Right lobe of liver (tissue), 6 donors: ENCODE results near the gene NAALADL2. TPM values are rescaled to one million over a fixed set of nuclear protein-coding genes. Genes with fewer than 3 reads are reported as not detected.
A peak's percentile ranks its signal among the peaks of the same experiment; 100 is the strongest.

ENCODE experiments used
- ATAC-seq, 4 donors: fragments of 200-7000 bp; cut with Tn5 transposase; one replicate each; pipeline ENCODE4 v1.9.1; 2020; ENCODE audit warnings: mild to moderate bottlenecking in 4 of 4, moderate library complexity in 4 of 4
- DNase-seq, 3 donors: peaks; one replicate each; pipeline ENCODE4 v3.0.0-alpha.2; 2020
- H3K27ac ChIP-seq, 3 donors: fragments of 200-600 bp; one replicate each; pipeline ENCODE4 v1.8.0; 2022
- H3K27me3 ChIP-seq, 2 donors: fragments of 200-600 bp; one replicate each; pipeline ENCODE4 v1.8.0; 2022
- H3K36me3 ChIP-seq, 4 donors: fragments of 200-600 bp; sonication (generic) in 1 of 4; one replicate each; pipeline versions ENCODE4 v1.5.1 to v1.8.0; 2017 to 2022; ENCODE audit warnings: control low read depth in 1 of 4
- H3K4me1 ChIP-seq, 4 donors: fragments of 200-600 bp; sonication (generic) in 1 of 4; one replicate each; pipeline versions ENCODE4 v1.5.1 to v1.8.0; 2017 to 2022; ENCODE audit warnings: control low read depth in 1 of 4
- H3K4me3 ChIP-seq, 3 donors: fragments of 200-600 bp; one replicate each; pipeline ENCODE4 v1.8.0; 2022
- H3K9me3 ChIP-seq, 4 donors: fragments of 200-600 bp; sonication (generic) in 1 of 4; one replicate each; pipeline versions ENCODE4 v1.5.1 to v1.8.0; 2017 to 2022; ENCODE audit warnings: control low read depth in 1 of 4
- CTCF ChIP-seq, 4 donors: fragments of 200-600 bp in 3 of 4; fragments of 450-650 bp in 1 of 4; IDR thresholded peaks; one replicate each; pipeline versions ENCODE4 v1.5.1 to v1.8.0; 2016 to 2022; ENCODE audit warnings: antibody characterized with exemption in 4 of 4, mild to moderate bottlenecking in 2 of 4
- POLR2A ChIP-seq: fragments of 450-650 bp; IDR thresholded peaks from one replicate; pipeline ENCODE4 v1.6.1; 2017; ENCODE audit warnings: antibody characterized with exemption, mild to moderate bottlenecking
- WGBS: methylation state at CpG from one replicate; pipeline ENCODE4 v1.1.6; 2018; ENCODE audit warnings: low coverage, low lambda C conversion rate; ENCODE audit not compliant: insufficient coverage; ENCODE audit errors: missing lambda C conversion rate; 5-methylcytosine and 5-hydroxymethylcytosine counted together
- intact Hi-C, 2 donors: fragments of 100-400 bp; cut with DNase I; formaldehyde crosslinking; loops; one replicate each; pipeline versions ENCODE4 v1.11.2 to v1.14.1; 2022
- total RNA-seq, 6 experiments: library from RNA; depleted of rRNA in 2 of 6; stranded (reverse); fragments of >200 nt in 2 of 6; fragmentation: NEBNext Ultra II Directional in 3 of 6; extraction: Animal tissue kit (Norgen Biotek cat#: 25700) in 3 of 6; gene quantifications; one replicate each; pipeline versions ENCODE4 v1.1.0 to v1.2.4, GENCODE V29; 2016 to 2023
- donor health status: DM: no; HTN: yes; CAD: no.
- donor health status: DM: no; HTN: no; CAD: no.
- donor health status: DM: no; HTN: no; CAD: no.
- donor health status: DM: no; HTN: yes; CAD: no.
- donor health status: DM: no; HTN: yes; CAD: no.

The NAALADL2 gene
- total RNA-seq, 6 experiments from 2014 or later = 0.86 to 4.9 (median 3.2) TPM

GRCh38 chr3:175668300-175668699 lies 809.2 kb downstream of the NAALADL2 start:
- H3K36me3 ChIP-seq = no peaks in the 10 kb centered on the region
- no peaks in the 10 kb centered on the region for H3K9me3 ChIP-seq
- ATAC-seq = no peak
- no peak overlapping the region for H3K27ac ChIP-seq
- no peaks in the 10 kb centered on the region for H3K27me3 ChIP-seq
- intact Hi-C loops = no loop called here
- DNase-seq = no peak
- no peak overlapping the region for H3K4me3 ChIP-seq
- no peaks in the 10 kb centered on the region for H3K4me1 ChIP-seq
- no peak for TF ChIP-seq POLR2A
- TF ChIP-seq CTCF (IDR thresholded peaks at IDR 0.05) = no peak
- WGBS = 50% methylated on average over 1 of the region's 1 CpG

- DNase-seq (no peak), ATAC-seq (no peak)
- TF ChIP-seq CTCF (IDR thresholded peaks at IDR 0.05) (no peak), POLR2A (no peak)
- intact Hi-C loops = no loop called here
- Histone ChIP-seq H3K4me3 (no peak overlapping the region), H3K4me1 (no peaks in the 10 kb centered on the region), H3K9me3 (no peaks in the 10 kb centered on the region), H3K27ac (no peak overlapping the region), H3K36me3 (no peaks in the 10 kb centered on the region), H3K27me3 (no peaks in the 10 kb centered on the region)
- WGBS = 82% methylated on average over 3 of the region's 3 CpGs
These were observed 811.4 kb downstream of the NAALADL2 start for GRCh38 chr3:175670557-175670956.

- no peaks in the 10 kb centered on the region for H3K9me3 ChIP-seq
- ATAC-seq (peak; percentile 82 to 91 (median 87)), DNase-seq (no peak)
- intact Hi-C loops = no loop called here
- WGBS = 23% methylated on average over 6 of the region's 6 CpGs
- no peaks in the 10 kb centered on the region for H3K36me3 ChIP-seq
- no peaks in the 10 kb centered on the region for H3K27me3 ChIP-seq
- TF ChIP-seq CTCF (IDR thresholded peaks at IDR 0.05) = no peak
- no peak for TF ChIP-seq POLR2A
- H3K4me1 ChIP-seq = no peaks in the 10 kb centered on the region
- peak overlapping the region; percentile 32 to 46 (median 34) for H3K4me3 ChIP-seq
- H3K27ac ChIP-seq = peak overlapping the region in 2 of 3 donors; percentile 24 to 54
These were observed 813.1 kb downstream of the NAALADL2 start for GRCh38 chr3:175672119-175672689.

- intact Hi-C loops = no loop called here
- Histone ChIP-seq H3K27me3 (no peaks in the 10 kb centered on the region), H3K36me3 (no peaks in the 10 kb centered on the region), H3K4me1 (no peaks in the 10 kb centered on the region), H3K9me3 (no peaks in the 10 kb centered on the region), H3K27ac (no peak overlapping the region), H3K4me3 (no peak overlapping the region)
- DNase-seq = no peak
- TF ChIP-seq CTCF (IDR thresholded peaks at IDR 0.05) (no peak), POLR2A (no peak)
- no peak for ATAC-seq
- 86% methylated on average over 3 of the region's 3 CpGs for WGBS
These were observed 820.4 kb downstream of the NAALADL2 start for GRCh38 chr3:175679568-175679967.

GRCh38 chr3:175692256-175692655 lies 833.1 kb downstream of the NAALADL2 start:
- DNase-seq (no peak), ATAC-seq (no peak)
- H3K4me3 ChIP-seq = no peak overlapping the region
- 58% methylated on average over 2 of the region's 2 CpGs for WGBS
- no peaks in the 10 kb centered on the region for H3K9me3 ChIP-seq
- no peak for TF ChIP-seq CTCF (IDR thresholded peaks at IDR 0.05)
- no peak for TF ChIP-seq POLR2A
- H3K4me1 ChIP-seq = no peaks in the 10 kb centered on the region
- H3K27me3 ChIP-seq = no peaks in the 10 kb centered on the region
- intact Hi-C loops = no loop called here
- H3K27ac ChIP-seq = no peak overlapping the region
- H3K36me3 ChIP-seq = no peaks in the 10 kb centered on the region
